HG02884 (cell line): ENCODE data around the gene MCFD2.
"Not testable (repeated sequence)": the region's sequence is repeated elsewhere in the genome, so short reads cannot be mapped to it uniquely, and the experiment has no call there.

Source experiments
- ATAC-seq: cut with Tn5 transposase; IDR thresholded peaks from one replicate; pipeline ENCODE4 v1.9.1; 2021; ENCODE audit warnings: mild to moderate bottlenecking, moderate library complexity; ENCODE audit not compliant: unreplicated experiment

MCFD2 gene

GRCh38 chr2:46875962-46876689, 39.5 kb downstream of the MCFD2 start:
- not testable (repeated sequence) for ATAC-seq

- ATAC-seq, result no peak
Observed at GRCh38 chr2:46875226-46875899, 40.2 kb downstream of the MCFD2 start.

DNA sequence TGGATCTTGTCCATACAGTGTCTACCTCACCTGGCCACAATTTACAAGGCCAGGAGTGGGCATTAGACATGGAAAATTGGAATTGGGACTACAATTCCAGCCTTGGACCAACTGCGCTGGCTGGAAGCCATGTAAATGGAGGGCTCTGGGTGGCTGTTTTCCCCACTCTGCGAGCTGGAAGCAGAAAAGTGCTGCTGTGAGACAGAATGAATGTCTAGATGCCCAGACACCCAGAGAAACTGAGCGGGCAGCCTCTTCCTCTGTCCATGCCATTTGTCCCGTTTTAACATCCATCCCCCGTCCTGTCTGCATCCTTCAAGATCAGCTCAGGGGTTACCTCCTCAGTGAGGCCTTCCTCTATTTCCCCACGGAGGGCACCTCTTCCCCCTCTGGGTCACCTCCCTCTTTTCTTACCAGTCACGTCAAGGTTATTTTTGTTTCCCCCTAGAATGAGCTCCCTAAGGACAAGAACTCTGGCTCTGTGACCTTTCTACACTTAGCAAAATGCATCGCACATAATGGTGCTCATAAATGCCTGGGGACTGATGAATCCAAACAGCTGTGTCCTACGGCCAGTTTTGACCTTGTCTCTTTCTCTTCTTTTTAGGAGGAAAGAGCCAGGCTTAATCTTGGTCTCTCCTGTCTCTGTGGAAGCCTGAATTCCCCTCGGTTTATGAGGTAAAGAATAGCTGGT, 41.2 kb downstream of the MCFD2 start:
- ATAC-seq, result no peak

GRCh38 chr2:46873604-46874068, 42.0 kb downstream of the MCFD2 start:
- ATAC-seq, result no peak

DNA sequence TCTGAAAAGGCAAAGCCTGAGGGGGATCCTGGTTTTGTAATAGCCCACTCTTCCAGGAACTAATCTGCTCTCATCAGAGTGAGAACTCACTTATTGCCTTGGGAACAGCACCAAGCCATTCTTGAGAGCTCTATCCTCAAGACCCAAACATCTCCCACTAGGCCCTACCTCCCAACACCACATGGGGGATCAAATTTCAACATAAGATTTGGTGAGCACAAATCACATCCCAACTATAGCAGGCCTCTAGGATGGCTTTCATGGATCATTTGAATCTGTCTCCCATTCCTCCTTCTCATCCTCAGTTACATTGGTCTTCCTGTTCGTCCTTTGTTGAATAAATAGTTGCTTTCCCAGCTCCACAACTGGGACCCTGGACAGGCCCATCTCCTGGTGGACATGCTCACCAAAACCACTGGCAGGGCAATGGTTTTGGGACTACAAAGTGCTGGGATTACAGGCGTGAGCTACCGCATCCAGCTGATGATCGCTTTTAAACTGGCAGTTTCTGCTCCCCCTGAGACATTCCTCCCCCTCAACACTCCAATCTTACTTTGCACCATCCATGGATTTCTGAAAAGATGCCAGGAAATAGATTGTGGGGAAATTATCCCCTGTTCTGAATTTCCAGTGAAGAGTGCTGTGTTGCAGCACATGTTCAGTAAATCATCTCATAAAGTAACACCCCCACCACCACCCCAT, 42.6 kb downstream of the MCFD2 start:
- ATAC-seq, result no peak

DNA sequence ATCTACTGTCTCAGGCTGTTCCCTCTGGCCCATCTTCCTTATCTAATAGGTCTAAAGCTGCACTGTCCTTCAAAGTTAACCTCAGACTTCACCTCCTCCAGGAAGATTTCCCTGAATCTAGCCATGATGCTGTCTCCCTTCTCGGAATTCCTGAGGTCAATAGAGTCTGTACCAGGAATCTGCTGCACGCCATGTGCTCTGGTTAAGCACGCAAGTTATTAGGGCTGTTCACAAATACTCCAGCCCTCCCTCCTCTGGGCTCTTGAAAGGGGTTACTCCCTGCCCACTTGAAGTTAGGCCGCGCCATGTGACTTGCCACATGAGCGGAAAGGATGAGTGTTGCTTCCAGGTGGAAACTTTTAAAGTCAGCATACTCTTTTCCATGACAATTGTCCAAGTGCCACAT, 43.6 kb downstream of the MCFD2 start:
- no peak for ATAC-seq

GRCh38 chr2:46870051-46870839, 45.4 kb downstream of the MCFD2 start:
- no peak for ATAC-seq

DNA sequence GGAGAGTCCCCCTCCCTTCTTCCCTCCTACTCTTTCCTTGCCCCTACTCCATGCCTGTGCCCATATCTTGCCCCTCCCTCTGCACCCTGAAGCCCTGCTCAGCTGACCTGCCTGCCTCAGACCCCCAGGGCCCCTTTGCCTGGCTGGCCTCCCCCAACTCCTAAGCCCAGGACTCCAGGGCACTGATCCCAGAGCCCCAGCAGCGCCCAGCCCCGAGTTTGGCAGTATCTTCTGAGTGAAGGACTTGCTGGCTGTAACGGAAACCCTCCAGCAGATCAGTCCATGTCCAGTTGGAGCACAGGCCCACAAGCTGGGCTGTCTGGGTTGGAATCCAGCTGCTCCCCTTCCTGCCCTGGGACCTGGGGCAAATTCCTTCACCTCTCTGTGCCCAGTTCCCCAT, 46.0 kb downstream of the MCFD2 start:
- no peak for ATAC-seq

- no peak for ATAC-seq
Observed at GRCh38 chr2:46866770-46867246, 48.8 kb downstream of the MCFD2 start.

DNA sequence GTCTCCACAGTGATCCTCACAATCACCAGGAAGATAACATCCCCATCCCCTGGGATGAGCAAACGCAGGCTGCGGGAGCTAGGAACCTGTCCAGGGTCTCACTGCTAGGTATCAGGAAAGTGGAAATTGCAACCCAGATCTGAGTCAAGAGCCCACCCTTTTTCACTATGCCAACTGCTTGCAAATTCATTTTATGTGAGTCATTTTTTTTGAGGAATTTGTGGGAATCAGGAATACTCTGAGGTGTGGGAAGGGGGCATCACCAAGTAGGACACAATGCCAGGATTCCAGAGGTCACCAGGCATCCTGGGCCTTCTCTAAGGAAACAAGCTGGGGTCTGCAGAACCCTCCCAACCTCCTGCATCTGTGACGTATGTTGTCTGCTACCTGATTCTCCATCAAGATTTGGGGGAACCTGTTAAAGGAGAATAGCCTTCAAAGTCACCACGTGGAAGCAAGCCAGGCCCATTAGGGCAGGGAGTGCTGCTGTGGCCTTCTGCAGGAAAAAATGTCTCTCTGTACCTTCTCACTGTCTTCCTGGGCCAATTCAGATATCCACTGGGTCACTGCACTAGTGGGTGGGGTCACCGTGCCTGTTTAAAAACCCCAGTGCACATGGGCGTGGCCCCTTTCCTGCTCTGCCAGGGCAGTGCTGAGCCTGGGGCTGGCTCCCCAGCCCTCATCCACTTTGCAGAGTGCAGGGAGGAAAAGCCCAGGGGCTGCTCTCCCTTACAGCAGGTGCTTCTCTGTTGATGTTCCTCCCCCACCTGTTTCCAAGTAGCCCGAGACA, 50.2 kb downstream of the MCFD2 start:
- no peak for ATAC-seq

DNA sequence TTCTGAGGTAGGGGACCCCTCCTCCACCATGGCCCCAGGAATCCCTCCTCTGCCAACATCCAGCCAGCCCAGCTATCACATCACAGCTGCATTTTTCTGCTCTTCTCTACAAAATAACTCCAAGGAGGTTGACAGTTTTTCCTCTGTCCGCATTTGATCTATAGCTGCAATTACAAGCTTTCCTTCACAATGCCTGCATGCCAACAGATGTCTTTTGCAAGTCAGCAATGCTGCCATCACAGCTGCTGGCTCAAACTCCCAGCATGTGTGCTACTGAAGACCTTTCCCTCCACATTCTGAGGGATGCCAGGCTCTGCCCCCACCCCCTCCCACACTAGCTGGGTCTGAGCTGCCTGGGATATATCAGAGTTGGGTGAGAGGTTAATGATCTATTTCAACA, 51.7 kb downstream of the MCFD2 start:
- no peak for ATAC-seq

DNA sequence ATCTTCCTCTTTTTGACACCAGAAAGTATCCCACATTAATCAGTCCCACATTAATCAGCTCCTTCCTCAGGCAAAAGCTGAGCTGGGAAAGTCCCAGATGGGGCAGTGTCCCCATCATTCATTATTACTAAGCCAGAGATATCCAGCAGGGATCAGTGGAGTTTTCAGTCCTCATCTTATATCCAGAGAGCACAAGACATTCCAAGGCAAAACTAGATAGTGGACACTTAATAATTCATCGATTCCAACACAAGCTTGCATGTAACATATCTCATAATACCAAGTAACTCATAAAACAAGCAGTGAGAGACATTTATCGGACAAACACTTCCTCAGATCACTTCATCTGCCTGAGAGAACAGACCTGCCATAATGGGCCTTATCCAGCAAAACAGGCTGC, 53.1 kb downstream of the MCFD2 start:
- no peak for ATAC-seq

DNA sequence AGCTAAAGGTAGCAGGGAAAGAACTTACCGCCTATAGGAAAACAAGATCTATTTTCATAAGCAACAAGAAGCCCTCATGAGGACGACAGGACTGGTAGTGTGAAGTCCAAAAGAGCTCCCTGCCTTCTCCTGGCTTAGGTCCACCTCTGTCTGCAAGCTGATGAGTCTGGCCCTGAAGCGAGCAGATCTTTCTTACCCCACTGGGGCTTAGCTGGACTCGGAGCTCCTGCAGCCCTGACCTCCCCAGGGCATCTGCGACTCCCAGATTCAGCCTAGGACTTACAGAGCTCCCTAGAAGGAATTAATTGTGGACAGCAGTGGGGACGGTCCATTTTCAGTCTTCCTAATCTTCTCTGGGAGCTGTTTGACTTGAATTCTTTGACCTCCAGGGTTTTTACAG, 53.7 kb downstream of the MCFD2 start:
- ATAC-seq, result no peak

GRCh38 chr2:46859482-46859881, 56.1 kb downstream of the MCFD2 start:
- ATAC-seq, result no peak

DNA sequence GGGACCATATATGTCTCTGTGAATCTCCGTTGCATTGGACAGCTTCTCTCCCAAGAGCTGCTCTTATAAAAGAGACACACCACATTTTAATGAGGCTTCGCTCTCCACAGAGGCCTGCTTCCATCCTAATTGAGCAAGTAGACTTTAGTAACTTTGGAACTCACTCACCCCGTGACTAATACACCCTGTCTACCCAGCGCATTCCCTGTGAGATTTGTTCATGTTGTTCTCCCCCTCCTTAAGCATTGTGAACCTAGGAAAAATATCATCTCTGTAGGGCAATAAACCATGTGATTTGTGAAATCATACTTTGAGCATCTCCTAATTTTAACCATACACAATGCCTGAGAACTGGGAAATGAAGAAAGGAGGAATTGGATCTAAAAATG, 56.9 kb downstream of the MCFD2 start:
- ATAC-seq, result no peak

DNA sequence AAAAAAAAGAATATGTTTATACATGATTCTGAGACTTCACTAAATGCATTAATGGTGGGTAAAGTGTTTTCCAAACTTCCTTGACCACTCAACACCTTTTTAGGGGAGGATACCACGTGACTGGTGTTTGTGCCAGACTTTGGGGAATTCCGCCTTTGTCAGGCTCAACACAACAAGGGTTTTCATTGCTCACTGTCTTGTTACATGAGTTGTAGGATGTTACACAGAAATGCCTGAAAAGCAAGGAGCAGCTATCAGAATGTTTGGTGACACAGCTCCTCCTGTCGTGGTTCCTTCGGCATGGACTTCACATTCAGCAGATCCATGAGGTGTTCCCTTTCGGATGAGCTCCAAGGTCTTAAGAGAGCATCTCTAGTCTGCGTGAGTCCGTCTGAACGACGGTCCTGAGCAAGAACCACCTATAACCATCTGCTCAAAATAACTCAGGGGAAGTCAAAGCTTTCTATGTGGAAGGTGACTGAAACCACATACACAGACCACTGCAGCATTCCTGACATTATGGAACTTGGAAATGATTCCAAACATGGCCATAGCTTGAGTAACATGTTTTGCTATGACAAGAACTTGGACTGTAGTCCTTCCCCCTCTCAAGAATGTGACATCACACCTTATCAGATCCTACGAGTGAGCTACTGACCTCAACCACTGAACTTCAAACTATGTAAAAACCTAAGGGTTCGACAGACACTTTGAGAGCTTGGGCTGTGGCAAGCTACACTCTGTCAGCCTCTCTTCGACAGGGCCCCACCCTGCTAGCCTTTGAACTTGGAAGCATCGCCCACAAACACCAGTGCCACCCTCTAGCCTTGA, 57.5 kb downstream of the MCFD2 start:
- no peak for ATAC-seq

DNA sequence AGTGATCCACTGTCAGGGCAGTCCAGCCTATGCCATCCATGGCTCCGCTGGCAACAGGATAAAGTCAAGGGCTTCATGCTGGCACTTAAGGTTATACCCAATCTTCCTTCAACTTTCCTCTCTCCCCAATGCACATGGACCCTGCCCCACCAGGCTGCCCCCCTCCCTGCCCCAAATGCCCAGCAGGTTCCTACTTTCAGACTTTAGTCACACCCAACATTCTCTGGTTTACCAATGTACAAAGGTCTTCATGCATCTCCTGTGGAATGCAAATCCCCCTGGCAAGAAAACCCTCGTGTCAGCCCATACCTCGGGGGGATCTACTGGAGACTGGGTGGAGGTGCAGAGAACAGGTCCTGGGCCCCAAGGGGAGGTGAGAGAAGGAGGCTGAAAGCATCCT, 59.3 kb downstream of the MCFD2 start:
- no peak for ATAC-seq

DNA sequence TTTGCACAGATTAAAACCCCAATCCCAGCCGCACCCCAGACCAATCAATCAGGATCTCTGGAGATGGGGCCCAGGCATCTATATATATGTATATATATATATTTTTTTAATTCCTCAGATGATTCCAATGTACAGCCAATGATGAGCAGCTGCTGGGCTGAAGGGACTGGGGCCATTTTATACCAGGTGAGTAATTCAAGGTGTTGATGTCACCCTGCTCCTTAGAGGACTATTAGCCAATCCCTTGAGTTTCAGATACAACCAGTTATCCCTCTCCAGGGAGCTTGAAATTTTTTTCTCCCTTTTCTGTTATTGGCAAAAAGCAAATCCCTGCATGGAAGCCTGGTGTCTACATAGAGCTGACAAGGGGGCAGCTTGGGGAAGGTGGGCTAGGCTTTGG, 59.8 kb downstream of the MCFD2 start:
- no peak for ATAC-seq

DNA sequence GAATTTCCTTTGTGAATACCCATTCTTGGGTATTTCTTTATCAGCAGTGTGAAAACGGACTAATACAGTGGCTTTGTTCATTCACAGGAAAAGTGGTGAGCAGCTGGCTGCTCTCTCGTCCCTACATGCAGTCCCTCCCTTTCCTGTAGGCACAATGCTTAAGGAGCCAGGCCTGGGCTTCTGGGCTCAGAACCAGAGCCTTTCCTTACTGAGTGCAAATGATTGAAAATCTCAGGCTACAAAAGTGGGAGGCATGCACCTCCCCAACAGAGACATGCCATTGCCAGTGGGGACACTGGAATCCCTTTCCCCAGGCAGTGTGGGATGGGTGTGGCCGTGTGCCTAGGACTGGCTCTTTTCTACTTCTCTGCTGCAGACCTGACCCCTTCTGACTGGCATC, 61.3 kb downstream of the MCFD2 start:
- no peak for ATAC-seq
